ENCODE measurements around the gene NECAB2.

The NECAB2 gene

DNA sequence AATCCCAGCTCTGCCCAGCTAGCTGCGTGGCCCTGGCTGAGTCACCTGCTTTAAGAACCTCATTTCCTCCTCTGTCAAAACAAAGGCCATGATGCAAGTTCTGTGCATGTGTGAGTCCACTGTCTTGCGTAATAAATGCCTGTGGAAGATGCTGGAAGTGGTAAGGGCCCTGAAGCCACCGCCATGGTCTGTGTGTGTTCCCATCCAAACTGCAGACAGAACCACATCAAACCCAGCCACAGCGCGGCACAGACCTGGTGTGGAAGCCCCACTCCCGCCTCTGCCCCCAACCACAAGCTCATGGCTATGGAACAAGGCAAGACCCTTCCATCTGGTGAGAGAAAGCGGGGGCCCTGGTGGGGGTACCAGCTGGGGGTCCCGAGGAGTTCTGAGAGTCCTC lies 26.0 kb downstream of the NECAB2 start:
- DNase-seq, result peak; percentile 83 to 89

DNA sequence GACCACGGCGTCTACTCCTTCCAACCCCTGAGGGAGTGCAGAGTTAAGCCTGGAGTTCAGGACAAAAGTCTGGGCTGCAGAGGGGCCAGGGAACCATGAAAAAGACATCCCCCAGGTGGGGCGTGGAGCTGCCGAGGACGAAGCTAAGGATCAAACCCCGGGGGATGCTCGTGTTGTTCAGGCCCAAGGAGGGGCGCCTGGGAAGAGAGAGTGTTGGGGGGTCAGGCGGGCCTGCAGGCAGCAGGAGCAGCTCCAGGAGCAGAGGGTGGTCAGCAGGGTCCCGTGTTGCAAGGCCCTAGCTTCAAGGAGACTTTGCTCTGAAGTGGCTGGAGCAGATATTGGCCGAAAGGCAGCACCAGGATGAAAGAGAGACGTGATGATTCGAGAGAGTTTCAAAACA lies 26.7 kb downstream of the NECAB2 start:
- DNase-seq, result no peak

DNA sequence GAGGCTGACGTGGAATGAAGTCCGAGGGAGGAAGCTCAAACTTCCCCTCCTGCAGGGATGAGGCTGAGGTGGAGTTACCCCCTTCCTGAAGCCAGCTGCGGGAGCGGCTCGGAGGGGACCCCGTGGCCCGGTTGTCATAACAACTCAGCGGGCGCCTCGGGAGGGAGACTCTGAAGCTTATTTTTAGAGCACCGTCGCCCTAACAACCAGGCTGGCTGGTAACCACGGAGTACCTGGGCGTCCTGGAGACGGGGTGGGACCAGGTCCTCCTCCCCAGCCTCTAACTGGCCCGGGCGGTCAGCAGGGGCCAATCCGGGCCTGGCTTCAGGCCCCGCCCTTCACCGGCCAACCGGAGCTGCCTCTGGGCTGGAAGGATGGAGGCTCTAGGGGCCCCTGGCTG lies 27.7 kb downstream of the NECAB2 start:
- no peak for DNase-seq

DNA sequence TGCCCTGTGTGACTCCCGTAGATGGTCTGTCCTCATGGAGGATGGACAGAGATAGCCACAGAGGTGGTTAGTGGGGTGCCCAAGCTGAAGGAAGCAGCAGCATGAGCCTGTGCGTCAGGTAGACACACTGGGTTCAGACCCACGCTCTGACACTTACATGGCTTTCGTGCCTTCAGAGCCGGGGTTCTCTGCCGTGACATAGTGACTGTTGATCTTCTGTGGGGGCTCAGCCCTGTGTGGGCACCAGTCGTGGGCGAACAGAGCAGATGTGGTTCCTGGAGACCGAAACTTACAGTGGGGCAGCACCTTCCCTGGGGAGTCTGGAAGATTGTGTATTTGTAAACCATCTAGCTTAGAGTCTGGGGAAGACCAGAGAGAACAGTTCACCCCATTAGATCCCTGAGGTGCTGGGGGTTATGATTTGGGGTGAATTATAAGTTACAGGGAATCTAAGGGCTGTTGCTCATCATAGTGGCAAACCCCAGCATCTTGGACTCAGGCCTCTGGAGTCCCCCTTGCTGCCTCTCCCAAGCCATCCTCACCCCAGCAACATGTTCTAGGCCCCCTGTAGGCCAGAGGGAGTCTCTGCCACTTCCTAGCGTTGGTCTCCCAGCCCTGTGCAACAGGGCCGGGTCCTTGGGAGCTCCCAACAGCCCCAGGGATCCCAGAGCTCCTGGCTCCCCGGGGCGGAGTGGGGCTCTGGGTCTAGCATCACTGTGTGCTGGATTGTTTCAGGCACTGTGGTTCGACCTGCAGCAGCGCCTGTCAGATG lies 28.6 kb downstream of the NECAB2 start:
- DNase-seq, result no peak

DNA sequence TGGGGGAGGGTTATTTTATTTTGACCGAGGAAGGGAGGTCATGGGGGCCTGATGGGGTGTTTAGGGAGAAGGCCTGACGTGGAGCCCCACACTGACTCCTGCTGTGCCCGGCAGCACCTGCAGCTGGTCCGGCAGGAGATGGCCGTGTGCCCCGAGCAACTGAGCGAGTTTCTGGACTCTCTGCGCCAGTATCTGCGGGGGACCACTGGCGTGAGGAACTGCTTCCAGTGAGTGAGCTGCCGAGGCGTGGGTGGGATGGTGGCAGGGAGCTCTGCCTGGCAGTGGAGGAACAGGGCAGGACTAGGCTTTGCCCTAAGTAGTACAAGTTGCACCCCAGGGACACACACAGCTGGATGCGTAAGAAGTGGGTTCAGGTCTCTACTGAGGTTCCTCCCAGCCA lies 30.0 kb downstream of the NECAB2 start:
- DNase-seq, result no peak

DNA sequence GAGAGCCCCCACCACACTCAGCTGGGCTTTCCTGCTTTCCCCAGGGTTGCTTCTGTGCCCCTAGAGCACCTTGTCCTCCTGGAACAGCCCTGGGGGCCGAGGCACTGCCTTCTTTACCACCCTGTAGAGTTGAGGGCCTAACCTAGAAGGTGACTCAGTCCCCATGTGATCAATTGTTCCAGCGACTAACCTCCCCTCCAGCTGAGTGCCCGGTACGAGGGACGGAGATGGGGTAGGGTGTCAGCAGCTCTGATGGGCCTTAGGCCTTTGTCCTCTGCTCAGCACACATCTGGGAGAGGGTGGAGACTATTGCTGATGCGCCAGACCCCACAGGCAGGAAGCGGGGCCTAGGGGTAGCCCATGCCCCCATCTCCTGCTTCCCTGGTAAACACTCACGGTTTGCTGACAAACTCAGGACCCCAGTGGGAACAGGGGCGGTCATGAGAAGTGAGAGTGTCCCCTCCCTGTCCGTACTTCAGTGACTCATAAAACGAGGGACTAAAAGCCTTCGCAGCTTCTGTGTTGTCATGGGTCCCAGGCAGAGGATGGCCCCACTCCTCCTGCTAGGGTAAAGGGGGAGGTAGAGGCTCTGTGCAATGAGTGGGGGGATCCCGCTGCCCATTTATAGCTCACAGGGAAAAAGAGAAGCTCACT lies 33.1 kb downstream of the NECAB2 start:
- no peak for DNase-seq

DNA sequence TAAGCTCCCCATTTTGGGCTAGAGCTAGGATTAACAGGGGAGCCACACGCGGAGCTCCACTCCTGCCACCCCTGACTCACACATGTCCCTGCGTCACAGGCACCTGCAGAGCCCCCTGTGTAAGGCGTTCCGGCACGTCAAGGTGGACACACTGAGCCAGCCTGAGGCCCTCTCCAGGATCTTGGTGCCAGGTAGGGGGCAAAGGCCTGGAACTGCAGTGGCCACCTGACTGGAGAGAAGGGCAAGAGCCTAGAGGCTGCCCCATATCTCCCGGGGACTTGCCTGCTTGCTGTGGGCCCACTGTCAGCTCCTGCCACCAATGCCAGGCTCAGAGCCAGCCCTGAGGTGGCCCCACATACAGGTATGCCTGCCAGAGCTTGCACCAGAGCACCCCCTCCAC lies 33.7 kb downstream of the NECAB2 start:
- no peak for DNase-seq

DNA sequence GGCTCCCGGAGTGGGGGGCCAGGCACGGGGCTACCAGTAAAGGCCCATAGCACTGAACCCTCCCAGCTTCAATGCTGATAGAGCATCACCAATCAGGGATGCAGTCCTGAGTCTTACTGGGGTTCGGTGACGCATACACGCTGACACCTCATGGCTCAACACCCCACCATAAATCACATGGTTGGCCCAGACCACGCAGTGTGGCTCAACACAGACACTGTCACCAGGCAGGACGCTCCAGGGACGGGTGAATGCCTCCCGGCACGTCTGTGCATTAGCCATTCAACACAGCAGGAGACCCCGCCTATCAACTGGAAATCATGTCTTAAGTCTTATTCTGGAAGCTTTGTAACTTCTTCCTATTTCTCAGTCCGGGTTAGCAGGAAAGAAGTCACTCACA lies 35.0 kb downstream of the NECAB2 start:
- DNase-seq, result no peak

DNA sequence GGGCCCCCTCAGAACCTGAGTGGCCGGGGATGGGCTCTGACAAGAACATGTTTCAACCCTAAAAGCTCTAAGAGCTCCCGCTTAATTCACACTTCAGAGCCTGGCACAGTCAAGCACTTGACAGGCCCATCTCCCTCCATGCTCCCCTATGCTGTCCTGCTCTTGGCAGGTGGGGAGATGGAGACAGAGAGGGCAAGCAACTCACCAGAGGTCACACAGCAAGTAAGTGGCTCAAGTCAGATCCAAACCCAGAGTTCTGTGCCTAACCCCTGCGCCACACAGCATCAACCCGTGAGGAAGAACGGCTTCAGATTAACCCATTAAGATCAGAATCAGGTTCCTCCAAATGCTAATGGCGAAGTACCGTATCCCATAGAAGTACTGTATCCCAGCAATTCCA lies 36.4 kb downstream of the NECAB2 start:
- DNase-seq, result no peak

DNA sequence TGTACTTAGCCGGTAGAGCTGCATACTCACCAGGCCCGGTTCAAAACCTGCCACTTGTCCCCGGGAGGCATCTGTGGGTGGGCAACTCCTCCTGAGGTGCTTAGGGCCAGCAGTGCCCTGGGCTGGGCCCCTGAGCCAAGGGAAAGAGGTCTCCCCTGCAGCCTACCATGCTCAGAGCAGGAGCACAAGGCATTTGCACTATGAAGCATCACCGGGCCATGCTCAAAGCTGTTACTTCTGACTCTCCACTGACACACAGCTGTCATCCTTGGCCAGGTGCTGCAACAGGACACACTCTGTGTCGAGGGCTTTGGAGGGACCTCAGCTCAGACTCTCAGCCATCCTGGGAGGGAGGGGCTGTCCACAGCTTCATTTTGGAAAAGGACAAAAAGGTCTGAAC lies 37.3 kb downstream of the NECAB2 start:
- no peak for DNase-seq

DNA sequence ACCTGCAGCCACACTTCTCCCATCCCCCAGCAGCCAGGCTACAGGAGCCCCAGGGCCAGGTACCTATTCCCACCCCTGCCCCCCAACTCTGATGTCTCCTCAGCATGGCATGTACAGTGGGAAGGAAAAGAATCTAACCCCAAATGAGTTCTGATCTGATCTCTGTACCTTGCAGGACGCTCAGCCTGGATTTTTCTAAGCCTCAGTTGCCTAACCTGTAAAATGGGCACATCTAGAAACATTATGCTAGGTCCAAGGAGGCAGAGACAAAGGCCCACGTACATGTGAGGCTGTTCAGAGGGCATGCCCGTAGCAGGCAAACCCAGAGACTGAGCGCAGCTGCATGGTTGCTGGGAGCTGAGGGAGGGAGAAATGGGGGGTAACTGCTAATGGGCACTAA lies 39.5 kb downstream of the NECAB2 start:
- DNase-seq, result no peak

DNA sequence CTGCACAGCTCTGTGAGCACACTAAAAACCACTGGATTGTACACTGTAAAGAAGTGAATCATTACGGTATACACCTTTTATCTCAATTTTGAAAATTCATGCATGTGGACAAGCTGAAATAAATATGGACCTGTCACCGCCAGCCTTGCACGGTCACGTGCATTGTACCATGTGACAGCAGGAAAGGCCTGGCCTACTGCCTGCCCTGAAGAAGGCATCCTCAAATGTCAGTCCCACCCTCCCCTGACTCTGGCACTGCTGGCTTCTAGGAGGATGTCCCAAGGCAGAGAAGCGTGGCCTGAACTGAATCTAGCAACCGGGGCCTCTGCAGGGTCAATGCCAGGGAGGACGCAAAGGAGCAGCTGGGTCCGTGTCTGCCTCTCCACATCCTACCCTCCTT lies 39.9 kb downstream of the NECAB2 start:
- no peak for DNase-seq

DNA sequence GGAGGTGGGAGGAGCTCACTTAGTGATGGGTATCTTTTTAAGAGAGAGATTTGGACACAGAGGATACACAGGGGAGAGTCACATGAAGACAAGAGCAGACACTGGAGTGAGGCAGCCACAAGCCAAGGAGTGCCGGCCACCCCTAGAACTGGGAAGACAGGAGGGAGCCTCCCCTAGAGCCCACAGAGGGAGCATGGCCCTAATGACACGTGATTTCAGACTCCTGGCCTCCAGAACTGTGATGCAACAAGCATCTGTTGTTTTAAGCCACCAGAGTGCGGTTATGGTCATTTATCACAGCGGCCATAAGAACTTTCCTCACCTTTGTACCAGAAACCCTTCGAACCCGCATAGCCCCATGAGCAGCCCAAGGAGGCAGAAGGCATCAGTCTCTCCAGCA lies 41.2 kb downstream of the NECAB2 start:
- DNase-seq, result no peak

DNA sequence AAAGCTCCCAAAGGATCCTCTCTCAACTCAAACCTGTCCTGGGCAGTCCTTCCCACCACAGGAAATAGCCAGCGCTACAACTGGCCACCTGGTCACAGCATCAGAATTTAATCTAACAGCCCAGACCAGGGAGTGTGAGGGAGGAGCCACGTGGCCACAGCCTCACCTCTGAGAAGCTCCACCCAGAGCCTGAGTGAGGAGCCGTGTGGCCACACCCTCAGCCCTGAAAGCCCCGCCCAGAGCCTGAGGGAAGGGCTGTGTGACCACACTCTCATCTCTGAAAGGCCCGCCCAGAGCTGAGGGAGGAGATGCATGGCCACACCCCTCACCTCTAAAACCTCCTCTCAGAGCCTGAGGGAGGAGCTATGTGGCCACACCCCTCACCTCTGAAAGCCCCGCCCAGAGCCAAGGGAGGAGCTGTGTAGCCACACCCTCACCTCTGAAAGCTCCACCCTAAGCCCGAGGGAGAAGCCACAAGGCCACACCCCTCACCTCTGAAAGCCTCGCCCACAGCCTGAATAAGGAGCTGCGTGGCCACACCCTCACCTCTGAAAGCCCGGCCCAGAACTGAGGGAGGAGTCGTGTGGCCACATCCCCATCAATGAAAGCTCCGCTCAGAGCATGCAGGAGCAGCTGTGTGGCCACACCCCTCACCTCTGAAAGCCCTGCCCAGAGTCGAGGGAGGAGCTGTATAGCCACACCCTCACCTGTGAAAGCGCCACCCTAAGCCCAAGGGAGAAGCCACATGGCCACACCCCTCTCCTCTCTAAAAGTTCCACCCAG lies 45.9 kb downstream of the NECAB2 start:
- no peak for DNase-seq

DNA sequence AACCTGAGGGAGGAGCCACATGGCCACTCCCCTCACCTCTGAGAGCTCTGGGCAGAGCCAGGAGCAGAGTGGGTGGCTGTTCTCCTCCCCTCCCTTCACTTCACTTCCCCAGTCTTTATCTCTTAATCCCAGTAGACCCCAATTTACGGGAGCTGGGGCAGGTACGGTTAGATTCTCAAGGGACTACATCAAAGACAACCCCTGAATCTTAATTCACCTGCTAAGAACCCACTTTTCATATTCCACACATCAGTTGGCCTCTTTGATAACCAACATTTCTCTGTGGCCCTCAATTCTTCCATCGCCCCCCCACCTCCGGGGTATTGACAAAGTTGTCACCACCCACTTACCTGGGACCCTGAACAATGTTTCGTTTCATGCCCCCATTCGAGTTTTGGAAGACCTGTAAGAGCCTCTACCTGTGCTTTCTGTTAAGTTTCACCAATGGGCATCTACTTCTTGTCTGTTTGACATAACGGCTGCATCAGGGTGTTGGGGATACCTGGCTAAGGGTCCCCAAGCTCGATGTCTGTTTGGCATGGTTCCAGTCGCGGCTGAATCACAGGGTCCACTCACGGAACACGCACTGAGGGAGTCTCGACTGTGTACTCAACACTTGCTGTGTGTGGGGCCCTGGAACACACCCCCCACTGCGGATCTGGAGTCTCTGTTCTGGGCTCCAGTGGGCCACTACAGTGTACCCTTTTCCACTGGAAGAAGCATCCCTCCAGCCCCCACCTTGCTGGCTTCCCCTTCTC lies 46.7 kb downstream of the NECAB2 start:
- no peak for DNase-seq

DNA sequence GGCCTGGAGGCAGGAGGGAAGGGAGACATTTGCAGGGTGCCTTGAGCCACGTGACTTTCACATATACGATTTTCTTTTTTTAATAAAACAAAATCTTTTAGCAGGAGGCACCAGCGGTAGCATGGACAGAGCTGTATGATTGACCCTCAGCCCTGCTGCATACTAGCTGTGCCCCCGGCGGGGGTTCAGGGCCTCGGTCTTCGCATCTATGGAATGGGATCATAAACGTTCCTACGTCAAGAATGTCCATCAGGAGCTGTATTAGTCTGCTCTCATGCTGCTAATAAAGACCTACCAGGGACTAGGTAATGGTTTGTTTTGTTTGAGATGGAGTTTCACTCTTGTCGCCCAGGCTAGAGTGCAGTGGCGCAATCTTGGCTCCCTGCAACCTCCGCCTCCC lies 47.4 kb downstream of the NECAB2 start:
- DNase-seq, result no peak

DNA sequence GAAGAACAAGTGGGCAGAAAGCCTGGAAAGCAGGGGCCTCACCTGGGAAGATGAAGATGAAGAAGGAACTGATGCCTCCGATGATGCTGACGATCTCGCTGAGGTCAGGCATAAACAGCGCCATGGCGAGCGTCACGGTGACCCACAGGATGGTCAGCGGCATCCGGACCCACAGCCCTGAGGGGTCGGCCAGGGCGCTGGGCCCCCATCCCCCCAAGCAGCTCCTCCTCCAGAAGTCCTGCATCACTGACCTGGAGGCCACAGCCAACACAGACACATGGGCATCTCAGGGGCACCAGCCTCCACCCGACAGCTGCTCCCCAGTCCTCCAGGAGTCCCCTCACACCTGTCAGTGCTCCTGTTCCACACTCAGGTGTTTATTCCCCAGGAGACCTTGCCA lies 48.4 kb downstream of the NECAB2 start:
- DNase-seq, result no peak

DNA sequence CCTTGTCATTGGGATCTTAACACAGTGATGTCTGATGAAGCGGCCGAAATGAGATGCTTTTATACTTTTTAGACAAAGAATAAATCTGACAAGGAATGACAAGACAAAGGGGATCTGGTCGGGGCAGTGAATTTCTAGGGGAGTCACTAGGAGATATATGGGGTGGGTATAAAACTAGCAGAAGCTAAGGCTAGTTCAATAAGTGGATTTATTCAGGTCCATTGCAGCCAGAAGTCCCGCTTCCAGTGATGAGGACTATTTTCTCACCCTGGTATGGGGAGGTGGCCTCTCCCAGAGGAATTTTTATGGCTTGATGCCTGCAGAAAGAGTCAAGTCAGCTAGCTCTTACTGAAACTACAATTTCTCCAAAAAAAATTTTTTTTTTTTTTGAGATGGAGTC lies 50.7 kb downstream of the NECAB2 start:
- no peak for DNase-seq

DNA sequence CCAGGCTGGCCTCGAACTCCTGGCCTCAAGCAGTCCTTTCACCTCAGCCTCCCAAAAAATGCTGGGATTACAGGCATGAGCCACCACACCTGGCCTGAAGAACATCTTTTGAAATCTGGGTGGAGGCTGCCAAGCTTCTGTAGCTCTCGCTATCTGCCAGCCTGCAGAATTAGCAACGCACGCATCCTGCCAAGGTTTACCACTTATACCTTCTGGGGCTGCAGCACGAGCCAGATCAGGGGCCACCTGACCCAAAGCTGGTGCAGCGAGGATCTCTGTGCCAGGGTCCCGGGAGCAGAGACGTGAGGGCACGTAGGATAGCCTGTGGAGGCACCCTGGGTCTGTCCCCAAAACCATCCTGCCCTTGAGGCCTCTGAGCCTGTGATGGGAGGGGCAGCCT lies 52.3 kb downstream of the NECAB2 start:
- no peak for DNase-seq

DNA sequence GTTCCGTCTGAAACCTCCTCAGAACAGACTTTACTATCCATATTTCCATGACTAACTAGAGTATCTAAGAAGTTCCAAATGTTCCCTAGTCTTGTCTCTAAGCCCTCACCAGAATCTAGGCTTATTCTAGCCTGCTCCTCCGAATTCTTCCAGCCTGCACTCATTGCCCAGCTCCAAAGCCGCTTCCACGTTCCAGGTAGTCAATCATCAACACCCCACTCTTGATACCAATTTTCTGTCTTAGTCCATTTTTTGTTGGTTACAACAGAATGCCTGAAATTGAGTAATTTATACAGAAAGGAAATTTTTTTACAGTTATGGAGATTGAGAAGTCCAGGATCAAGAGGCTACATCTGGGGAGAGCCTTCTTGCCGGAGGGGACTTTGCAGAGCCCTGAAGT lies 53.4 kb downstream of the NECAB2 start:
- DNase-seq, result no peak

DNA sequence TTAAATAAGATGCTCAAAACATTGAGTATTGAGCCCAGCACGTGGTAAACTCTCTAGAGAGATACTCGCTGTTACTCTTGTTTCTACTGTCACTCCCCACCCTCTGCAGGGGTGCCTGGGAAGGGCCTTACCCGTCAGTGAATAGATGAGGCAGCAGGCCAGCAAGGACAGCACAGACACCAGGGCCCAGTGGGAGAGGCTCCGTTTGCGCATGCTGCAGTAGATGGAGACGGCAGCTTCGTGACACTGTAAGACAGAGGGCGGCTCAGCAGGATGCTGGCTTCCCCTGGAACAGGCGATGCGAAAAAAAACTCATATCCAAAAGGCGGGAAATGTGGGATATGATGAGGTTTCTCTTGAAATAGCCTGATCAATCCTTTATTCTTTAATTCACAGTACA lies 54.6 kb downstream of the NECAB2 start:
- no peak for DNase-seq

DNA sequence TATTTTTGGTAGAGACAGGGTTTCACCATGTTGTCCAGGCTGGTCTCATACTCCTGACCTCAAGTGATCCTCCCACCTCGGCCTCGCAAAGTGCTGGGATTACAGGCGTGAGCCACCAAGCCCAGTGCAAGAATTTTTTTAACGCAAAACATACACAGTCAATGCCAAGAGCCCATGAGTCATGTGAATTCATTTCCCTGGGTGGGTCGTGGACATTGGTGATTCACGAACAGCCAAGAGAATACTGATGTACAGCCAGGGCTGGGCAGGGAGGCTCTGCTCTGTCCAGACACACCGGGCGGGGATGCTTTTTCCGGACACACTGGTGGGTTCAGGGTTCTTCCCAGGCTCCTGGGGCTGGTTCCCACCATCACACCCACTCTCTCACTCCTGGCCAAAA lies 56.8 kb downstream of the NECAB2 start:
- DNase-seq, result no peak

DNA sequence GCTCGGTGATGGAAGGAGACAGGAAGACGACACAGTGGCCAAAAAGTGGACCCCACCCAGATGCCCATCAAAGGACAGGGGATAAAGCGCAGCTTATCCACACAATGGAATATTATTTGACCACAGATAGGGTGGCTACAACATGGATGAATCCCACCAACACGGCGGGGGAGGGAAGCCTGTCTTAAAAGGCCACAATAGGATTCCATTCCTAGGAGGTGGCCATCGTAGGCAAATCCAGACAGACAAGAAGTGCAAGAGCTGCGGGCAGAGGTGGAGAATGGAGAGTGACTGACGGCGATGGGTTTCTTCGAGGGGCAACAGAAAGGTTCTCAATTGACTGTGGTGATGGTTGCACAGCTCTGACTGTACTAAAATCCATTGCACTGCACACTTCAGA lies 58.6 kb downstream of the NECAB2 start:
- no peak for DNase-seq

Data from AML-193 (cell line).